Stromal cell of bone marrow (primary cell): Measurements from ENCODE around the gene UNC5CL.
"Not testable (repeated sequence)": the region's sequence is repeated elsewhere in the genome, so short reads cannot be mapped to it uniquely, and the experiment has no call there.

Experiments
- DNase-seq: peaks from one replicate; pipeline ENCODE4 v3.0.0-alpha.2; 2012; ENCODE audit warnings: low read depth

Gene UNC5CL

GRCh38 chr6:41037107-41037900, 1.7 kb downstream of the UNC5CL start:
- DNase-seq: no peak

GRCh38 chr6:41036601-41037000, 2.4 kb downstream of the UNC5CL start:
- DNase-seq: no peak

DNA sequence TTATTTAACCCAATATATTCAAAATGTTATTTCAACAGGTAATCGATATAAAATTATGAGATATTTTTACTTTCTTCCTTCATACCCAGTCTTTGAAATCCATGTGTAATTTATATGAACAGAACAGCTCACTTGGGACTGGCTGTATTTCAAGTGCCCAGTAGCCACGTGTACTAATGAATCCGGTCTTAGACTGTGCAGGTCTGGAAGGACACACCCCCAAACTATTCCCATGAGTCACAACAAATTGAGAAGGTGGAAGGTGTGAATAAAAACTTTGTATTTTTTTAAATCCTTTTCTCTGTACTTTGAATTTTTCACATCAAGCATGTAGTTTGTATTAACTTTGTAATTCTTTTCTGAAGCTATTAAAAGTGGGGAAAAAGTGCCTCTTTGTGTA, 2.8 kb downstream of the UNC5CL start:
- DNase-seq: no peak

- DNase-seq: no peak
These were observed 5.2 kb downstream of the UNC5CL start for GRCh38 chr6:41033776-41034175.

DNA sequence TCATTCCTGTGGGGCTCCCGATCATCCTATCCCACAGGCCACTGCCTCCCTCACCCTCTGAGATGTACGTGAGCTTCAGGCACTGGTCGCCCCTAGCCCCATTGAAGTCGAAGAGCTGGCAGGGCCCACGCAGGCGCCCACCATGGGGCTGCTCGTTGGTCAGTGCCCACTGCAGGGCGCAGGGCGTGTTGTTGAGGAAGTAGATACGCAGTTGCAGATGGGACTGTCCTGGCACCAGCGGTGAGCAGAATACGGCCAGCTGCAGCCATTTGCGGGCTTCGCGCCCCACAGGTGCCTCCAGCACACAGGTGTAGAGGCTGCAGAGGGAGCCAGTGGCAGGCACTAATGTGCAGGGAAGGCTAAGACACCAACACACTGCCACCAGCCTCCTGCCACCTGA, 6.2 kb downstream of the UNC5CL start:
- DNase-seq: no peak

- DNase-seq: no peak
These were observed 10.2 kb downstream of the UNC5CL start for GRCh38 chr6:41028561-41029412.

- DNase-seq: peak; percentile 38
These were observed 11.0 kb downstream of the UNC5CL start for GRCh38 chr6:41027799-41028560.

DNA sequence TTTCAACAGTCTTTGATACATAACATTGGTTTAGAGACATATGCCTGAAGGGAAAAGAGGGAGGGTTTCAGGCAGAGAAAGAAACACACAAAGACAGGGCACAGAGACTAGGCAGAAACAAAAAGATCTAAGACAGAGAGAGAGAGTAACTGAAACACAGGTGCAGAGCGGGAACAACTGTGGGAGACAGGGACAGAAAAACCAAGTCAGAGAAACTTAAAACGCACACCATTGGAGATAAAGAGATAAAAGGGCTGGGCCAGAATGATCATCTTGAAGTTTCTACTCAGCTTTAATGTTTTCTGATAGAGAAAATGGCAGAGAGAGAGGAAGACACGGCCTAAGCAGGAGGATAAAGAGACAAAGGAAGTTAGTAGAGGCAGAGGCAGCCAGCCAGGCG, 11.8 kb downstream of the UNC5CL start:
- DNase-seq: no peak

DNA sequence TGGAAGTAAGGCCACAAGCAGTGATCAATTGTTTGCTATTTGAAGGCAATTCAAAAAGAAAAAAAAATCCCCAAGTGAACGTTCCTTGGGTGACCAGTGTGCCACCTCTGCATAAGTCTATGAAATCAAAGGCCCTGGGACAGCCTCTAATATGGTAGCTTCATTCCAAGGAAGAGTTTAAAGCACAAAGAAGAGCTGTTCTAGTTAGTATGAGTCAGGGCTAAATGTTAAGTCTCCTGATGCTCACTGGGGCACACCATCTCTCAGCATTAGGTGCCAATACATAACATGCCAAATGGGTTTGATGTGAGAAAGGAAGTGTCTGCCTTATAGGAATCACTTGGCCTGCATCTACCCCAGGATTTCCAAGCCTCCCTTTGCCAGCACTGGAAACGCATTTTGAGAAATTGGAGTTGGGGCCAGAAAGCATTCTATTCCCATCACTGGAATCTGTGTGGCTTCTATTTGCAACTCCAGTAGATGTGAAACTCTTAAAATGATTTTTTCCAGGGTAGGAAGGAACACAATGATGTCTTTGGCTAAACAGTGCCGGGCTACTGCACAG, 13.0 kb downstream of the UNC5CL start:
- DNase-seq: no peak

DNA sequence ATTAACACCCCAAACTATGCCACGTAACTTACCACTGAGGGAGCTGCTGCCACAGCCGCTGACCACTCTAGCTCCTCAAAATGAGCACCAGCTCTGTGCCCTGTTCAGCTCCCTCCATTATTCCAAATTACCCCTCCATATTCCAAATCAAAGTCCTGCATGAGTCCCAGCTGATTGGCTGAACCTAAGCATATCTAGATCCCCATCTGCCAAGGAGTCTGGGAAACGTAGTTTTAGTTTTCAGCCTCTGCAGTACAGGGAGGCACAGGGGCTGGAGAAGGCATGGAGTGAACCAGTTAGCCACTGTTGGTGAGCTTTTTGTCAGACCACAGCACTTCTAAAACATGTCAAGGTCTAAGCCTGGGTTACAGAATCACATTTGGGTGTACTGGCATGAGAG, 15.9 kb downstream of the UNC5CL start:
- DNase-seq: no peak

DNA sequence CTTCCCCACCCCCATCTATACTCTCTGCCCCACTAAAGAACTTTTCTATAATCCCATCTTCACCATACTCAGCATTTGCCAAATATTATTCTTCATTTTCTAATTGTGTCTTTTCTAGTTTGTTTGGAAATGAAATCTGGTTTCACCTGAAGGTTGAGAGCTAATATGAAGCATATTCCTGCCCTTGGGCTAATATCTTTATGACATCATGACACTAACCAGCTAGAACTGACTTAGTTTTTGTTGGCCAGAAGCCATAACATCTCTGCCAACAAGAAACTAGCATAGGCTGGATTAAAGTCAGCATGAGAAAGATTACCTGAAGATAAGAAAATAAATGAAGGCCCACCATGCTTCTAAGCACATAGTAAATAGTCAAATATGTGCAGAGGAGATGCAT, 16.7 kb downstream of the UNC5CL start:
- no peak for DNase-seq

- peak; percentile 33 for DNase-seq
These were observed 17.2 kb downstream of the UNC5CL start for GRCh38 chr6:41021832-41022231.

DNA sequence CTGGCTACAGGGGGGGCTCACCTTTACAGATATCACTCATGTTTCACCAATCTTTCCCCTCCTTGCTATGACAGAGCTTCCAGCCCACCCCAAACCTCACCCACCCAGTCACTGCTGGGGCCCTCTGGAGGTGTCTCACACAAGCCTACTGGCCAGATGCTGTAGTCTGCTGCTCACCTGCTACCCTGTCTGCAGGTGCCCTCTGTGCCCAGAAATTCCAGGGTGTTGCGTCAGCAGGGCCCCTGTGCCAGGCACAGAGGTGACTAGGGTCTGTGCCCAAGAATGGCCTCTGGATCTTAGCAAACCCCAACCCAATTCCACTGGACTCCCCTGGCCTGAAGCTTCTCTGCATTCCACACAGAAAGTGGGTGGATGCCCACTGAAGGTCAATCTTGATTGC, 21.4 kb downstream of the UNC5CL start:
- no peak for DNase-seq

- DNase-seq: not testable (repeated sequence)
These were observed 23.2 kb downstream of the UNC5CL start for GRCh38 chr6:41015860-41016259.

- no peak for DNase-seq
These were observed 24.2 kb downstream of the UNC5CL start for GRCh38 chr6:41014780-41015179.

GRCh38 chr6:41013466-41014153, 25.4 kb downstream of the UNC5CL start:
- DNase-seq: no peak

DNA sequence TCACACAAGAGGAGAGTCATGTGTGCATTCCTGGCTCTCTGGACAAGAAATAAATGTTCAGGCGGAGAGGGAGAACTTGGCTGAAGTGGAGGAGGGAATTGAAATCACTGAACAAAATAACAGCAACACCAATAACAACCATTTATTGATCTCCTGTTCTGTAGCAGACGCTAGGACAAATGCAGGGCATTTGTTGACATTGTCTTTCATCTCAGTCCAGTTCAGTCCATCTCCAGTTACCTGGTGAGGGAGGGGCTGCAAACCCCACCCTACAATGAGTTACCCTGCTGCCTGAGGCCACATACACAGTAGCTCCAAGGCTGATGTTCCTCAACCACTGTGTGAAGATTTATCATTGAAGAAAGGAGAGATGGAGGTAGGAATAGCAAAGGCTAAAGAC, 27.3 kb downstream of the UNC5CL start:
- DNase-seq: no peak

DNA sequence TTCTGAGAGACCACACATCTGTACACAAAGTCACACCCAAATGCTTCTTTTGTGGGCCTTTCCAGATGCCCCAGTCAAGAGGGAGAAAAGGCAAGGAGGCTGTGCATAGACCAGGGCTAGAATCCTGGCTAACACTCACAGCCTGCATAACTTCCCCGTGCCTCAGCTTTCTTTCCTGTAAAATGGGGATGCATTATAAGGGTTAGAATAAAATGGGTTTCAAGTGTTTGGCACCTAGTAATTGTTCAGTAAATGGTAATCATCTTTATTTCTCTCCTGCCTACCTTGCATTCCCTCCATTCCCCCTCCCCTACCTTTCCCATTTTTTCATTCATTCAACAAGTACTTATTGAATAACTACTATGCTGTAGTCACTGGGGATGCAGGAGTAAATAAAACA, 29.4 kb downstream of the UNC5CL start:
- no peak for DNase-seq

DNA sequence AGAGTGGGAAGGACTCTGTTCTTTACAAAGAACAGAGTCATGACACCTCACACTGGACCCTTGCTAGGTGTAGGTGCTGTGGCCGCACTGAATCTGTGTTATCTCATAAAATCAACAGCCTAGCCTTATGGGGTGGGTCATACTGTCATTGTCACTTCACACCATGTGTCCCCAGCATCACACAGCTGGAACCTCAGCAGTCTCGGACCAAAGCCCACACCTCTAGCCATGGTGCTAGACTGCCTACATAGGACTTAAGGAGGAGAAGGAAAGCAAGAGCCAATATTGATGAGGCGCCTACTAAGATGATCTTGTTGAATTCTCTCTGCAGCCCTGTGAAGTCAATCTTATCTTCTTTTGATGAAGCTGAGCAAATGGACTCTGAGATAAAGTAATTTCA, 31.0 kb downstream of the UNC5CL start:
- DNase-seq: no peak

DNA sequence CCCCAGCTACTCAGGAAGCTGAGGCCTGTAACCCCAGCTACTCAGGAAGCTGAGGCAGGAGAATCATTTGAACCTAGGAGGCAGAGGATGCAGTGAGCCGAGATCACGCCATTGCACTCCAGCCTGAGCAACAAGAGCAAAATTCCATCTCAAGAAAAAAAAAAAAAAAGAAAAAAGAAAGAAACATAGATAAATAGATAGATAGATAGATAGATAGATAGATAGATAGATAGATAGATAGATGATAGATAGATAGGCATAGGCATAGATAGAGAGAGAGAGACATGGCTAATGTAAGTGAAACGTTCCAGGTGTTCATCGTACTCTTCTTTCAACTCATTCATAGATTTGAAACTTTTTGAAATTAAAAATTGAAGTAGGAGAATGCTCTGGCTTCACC, 32.0 kb downstream of the UNC5CL start:
- not testable (repeated sequence) for DNase-seq

DNA sequence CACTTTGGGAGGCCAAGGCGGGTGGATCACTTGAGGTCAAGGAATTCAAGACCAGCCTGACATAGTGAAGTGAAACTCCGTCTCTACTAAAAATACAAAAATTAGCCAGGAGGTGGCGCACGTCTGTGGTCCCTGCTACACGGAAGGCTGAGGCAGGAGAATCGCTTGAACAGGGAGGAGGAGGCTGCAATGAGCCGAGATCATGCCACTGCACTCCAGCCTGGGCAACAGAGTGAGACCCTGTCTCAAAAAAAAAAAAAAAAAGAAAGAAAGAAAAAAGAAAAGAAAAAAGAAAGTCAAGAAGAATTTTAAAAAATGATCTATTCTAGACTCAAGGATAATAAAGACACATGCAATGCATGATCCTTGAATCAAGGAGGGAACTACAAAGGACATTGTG, 32.8 kb downstream of the UNC5CL start:
- not testable (repeated sequence) for DNase-seq

DNA sequence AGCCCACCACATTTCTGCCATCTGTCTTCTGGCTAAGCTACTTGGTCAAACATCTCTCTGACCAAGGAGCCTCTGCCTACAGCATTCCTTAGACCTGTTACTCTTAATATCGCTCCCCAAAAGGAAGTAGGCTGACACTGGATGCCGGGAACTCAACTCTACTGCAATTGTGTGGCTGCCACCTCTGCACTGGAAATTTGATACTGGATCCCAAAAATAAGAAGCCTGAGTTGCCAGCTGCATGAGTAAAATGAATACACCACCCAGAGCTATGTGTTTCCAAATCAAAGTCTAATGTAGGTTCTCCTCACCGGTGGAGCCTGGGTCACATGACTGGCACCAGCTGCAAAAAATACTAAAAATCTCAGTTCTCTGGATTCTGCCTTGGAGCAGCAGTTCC, 36.9 kb downstream of the UNC5CL start:
- DNase-seq: no peak
